Measurements from ENCODE around the gene EID3.
A peak's percentile ranks its signal among the peaks of the same experiment; 100 is the strongest.
"Not testable (repeated sequence)": the region's sequence is repeated elsewhere in the genome, so short reads cannot be mapped to it uniquely, and the experiment has no call there.

The EID3 gene

GRCh38 chr12:104303538-104304151 lies at the start of gene EID3:
Gene EID3 (plus strand): TSS chr12:104303739. CDS start chr12:104303935, 196 bp downstream.
- peak; percentile 96 to 98 for ATAC-seq

- no peak for ATAC-seq
These were observed 45.5 kb upstream of the EID3 start for GRCh38 chr12:104257913-104258472.

GRCh38 chr12:104258476-104259067 lies 45.0 kb upstream of the EID3 start:
- ATAC-seq = no peak

GRCh38 chr12:104263026-104263425 lies 40.5 kb upstream of the EID3 start:
- ATAC-seq = no peak

GRCh38 chr12:104263580-104264358 lies 39.8 kb upstream of the EID3 start:
- ATAC-seq = no peak

GRCh38 chr12:104265436-104265835 lies 38.1 kb upstream of the EID3 start:
- ATAC-seq = not testable (repeated sequence)

- no peak for ATAC-seq
These were observed 30.6 kb upstream of the EID3 start for GRCh38 chr12:104272938-104273337.

GRCh38 chr12:104273503-104273902 lies 30.0 kb upstream of the EID3 start:
- no peak for ATAC-seq

- ATAC-seq = no peak
These were observed 28.7 kb upstream of the EID3 start for GRCh38 chr12:104274811-104275210.

GRCh38 chr12:104275689-104276088 lies 27.9 kb upstream of the EID3 start:
- no peak for ATAC-seq

GRCh38 chr12:104276273-104277131 lies 27.0 kb upstream of the EID3 start:
- ATAC-seq = no peak

GRCh38 chr12:104279164-104279563 lies 24.4 kb upstream of the EID3 start:
- no peak for ATAC-seq

- ATAC-seq = no peak
These were observed 23.4 kb upstream of the EID3 start for GRCh38 chr12:104280111-104280510.

- ATAC-seq = peak; percentile 86 to 93
These were observed 22.7 kb upstream of the EID3 start for GRCh38 chr12:104280717-104281458.

GRCh38 chr12:104281636-104282035 lies 21.9 kb upstream of the EID3 start:
- ATAC-seq = no peak

GRCh38 chr12:104282109-104282508 lies 21.4 kb upstream of the EID3 start:
- no peak for ATAC-seq

GRCh38 chr12:104285740-104286515 lies 17.6 kb upstream of the EID3 start:
- ATAC-seq = peak; percentile 27 to 34

GRCh38 chr12:104286516-104287482 lies 16.7 kb upstream of the EID3 start:
- peak; percentile 88 to 89 for ATAC-seq

GRCh38 chr12:104288635-104289274 lies 14.8 kb upstream of the EID3 start:
- peak; percentile 50 to 58 for ATAC-seq
